ENCODE results near the gene DCC. TPM values are rescaled to one million over a fixed set of nuclear protein-coding genes. Genes with fewer than 3 reads are reported as not detected.

DCC gene
- total and polyA plus RNA-seq, 5 donors from 2014 or later = not detected

- Histone ChIP-seq H3K4me1 (ENCODE audit: control insufficient read depth, insufficient read depth, low read length, poor library complexity, severe bottlenecking) (no peaks in the 10 kb centered on the region), H3K27ac (ENCODE audit: insufficient read depth, low read length, poor library complexity, severe bottlenecking) (no peak overlapping the region), H3K36me3 (ENCODE audit: control insufficient read depth, insufficient read depth, low read length) (no peaks in the 10 kb centered on the region), H3K9me3 (ENCODE audit: control insufficient read depth in 2 of 2, low read length in 2 of 2) (no peaks in the 10 kb centered on the region), H3K27me3 (ENCODE audit: control insufficient read depth, insufficient read depth, low read length) (no peaks in the 10 kb centered on the region), H3K4me3 (ENCODE audit: low read depth, low read length) (no peak overlapping the region)
- Mint-ChIP-seq H3K36me3 (no peaks in the 10 kb centered on the region), H3K27me3 (no peaks in the 10 kb centered on the region), H3K4me3 (no peak overlapping the region), H3K27ac (no peak overlapping the region), H3K9me3 (peaks cover 0 to 12% (median 1%) of the 10 kb centered on the region in 7 donors), H3K4me1 (no peaks in the 10 kb centered on the region)
- ATAC-seq (ENCODE audit: low read depth in 2 of 2) (no peak), DNase-seq (no peak)
Measured at GRCh38 chr18:52815651-52816050, 475.7 kb downstream of the DCC start.

DNA sequence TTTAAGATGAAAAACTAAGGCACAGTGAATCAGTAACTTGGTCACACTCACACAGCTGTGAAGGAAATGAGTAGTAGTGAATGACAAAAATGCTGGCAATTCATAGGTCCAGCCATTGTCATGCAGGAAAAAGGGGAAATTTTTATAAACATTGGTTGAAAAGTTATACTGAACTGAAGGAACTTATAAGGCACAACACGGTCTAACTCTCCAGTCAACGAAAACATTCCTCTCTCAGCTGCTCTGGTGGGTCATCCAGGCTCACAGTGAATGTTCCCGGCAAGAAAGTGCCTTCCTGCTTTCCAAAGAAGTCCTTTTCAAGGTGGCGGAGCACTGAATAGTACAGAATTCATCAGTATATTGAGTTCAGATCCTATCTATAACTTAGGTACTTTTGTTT, 476.1 kb downstream of the DCC start:
- ATAC-seq (ENCODE audit: low read depth in 2 of 2) = no peak
- H3K4me3 Mint-ChIP-seq = no peak overlapping the region
- no peaks in the 10 kb centered on the region for H3K27me3 ChIP-seq (ENCODE audit: control insufficient read depth, insufficient read depth, low read length)
- H3K27ac ChIP-seq (ENCODE audit: insufficient read depth, low read length, poor library complexity, severe bottlenecking) = no peak overlapping the region
- no peak overlapping the region for H3K27ac Mint-ChIP-seq
- H3K4me1 ChIP-seq (ENCODE audit: control insufficient read depth, insufficient read depth, low read length, poor library complexity, severe bottlenecking) = no peaks in the 10 kb centered on the region
- H3K4me1 Mint-ChIP-seq = no peaks in the 10 kb centered on the region
- H3K36me3 ChIP-seq (ENCODE audit: control insufficient read depth, insufficient read depth, low read length) = no peaks in the 10 kb centered on the region
- no peaks in the 10 kb centered on the region for H3K36me3 Mint-ChIP-seq
- H3K9me3 Mint-ChIP-seq = peaks cover 0 to 15% (median 1%) of the 10 kb centered on the region in 7 donors
- no peaks in the 10 kb centered on the region for H3K27me3 Mint-ChIP-seq
- DNase-seq = no peak
- H3K4me3 ChIP-seq (ENCODE audit: low read depth, low read length) = no peak overlapping the region
- no peaks in the 10 kb centered on the region for H3K9me3 ChIP-seq (ENCODE audit: control insufficient read depth in 2 of 2, low read length in 2 of 2)

- H3K9me3 ChIP-seq (ENCODE audit: control insufficient read depth in 2 of 2, low read length in 2 of 2) = no peaks in the 10 kb centered on the region
- H3K27ac ChIP-seq (ENCODE audit: insufficient read depth, low read length, poor library complexity, severe bottlenecking) = no peak overlapping the region
- no peaks in the 10 kb centered on the region for H3K4me1 ChIP-seq (ENCODE audit: control insufficient read depth, insufficient read depth, low read length, poor library complexity, severe bottlenecking)
- Mint-ChIP-seq H3K4me3 (no peak overlapping the region), H3K27ac (no peak overlapping the region), H3K4me1 (no peaks in the 10 kb centered on the region), H3K36me3 (no peaks in the 10 kb centered on the region), H3K9me3 (peaks cover 0 to 16% (median 0%) of the 10 kb centered on the region in 7 donors), H3K27me3 (peaks cover 4% of the 10 kb centered on the region)
- H3K4me3 ChIP-seq (ENCODE audit: low read depth, low read length) = no peak overlapping the region
- H3K27me3 ChIP-seq (ENCODE audit: control insufficient read depth, insufficient read depth, low read length) = no peaks in the 10 kb centered on the region
- DNase-seq (no peak), ATAC-seq (ENCODE audit: low read depth in 2 of 2) (no peak)
- no peaks in the 10 kb centered on the region for H3K36me3 ChIP-seq (ENCODE audit: control insufficient read depth, insufficient read depth, low read length)
Measured at GRCh38 chr18:52822160-52822559, 482.2 kb downstream of the DCC start.

DNA sequence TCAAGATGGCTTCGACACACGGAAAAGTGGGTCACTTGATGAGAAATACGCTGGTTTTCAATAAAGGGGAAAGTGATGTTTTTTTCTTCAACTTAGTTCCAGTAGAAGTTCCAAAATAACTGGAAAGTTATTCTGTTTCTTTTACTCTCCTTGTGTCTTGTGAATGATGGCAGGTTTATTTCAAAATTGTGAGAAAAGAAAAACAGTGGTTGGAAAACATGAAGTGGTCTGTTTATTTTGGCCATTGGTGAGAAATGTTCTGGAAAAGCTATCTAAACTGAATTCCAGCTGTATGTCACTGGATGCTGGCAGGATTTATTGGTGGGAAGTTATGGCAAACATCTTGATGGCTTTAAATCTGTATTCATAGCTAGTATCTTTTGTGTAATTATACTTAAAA, 484.1 kb downstream of the DCC start:
- Histone ChIP-seq H3K9me3 (ENCODE audit: control insufficient read depth in 2 of 2, low read length in 2 of 2) (no peaks in the 10 kb centered on the region), H3K4me1 (ENCODE audit: control insufficient read depth, insufficient read depth, low read length, poor library complexity, severe bottlenecking) (no peaks in the 10 kb centered on the region), H3K36me3 (ENCODE audit: control insufficient read depth, insufficient read depth, low read length) (no peaks in the 10 kb centered on the region), H3K27me3 (ENCODE audit: control insufficient read depth, insufficient read depth, low read length) (no peaks in the 10 kb centered on the region), H3K27ac (ENCODE audit: insufficient read depth, low read length, poor library complexity, severe bottlenecking) (no peak overlapping the region), H3K4me3 (ENCODE audit: low read depth, low read length) (no peak overlapping the region)
- Mint-ChIP-seq H3K27ac (no peak overlapping the region), H3K4me1 (no peaks in the 10 kb centered on the region), H3K27me3 (peaks cover 4% of the 10 kb centered on the region), H3K36me3 (no peaks in the 10 kb centered on the region), H3K9me3 (peaks cover 0 to 10% (median 2%) of the 10 kb centered on the region in 7 donors), H3K4me3 (no peak overlapping the region)
- ATAC-seq (ENCODE audit: low read depth in 2 of 2) = no peak
- no peak for DNase-seq

GRCh38 chr18:52826994-52827393, 487.0 kb downstream of the DCC start:
- no peak overlapping the region for H3K27ac Mint-ChIP-seq
- no peaks in the 10 kb centered on the region for H3K27me3 ChIP-seq (ENCODE audit: control insufficient read depth, insufficient read depth, low read length)
- peaks cover 4% of the 10 kb centered on the region for H3K27me3 Mint-ChIP-seq

DNA sequence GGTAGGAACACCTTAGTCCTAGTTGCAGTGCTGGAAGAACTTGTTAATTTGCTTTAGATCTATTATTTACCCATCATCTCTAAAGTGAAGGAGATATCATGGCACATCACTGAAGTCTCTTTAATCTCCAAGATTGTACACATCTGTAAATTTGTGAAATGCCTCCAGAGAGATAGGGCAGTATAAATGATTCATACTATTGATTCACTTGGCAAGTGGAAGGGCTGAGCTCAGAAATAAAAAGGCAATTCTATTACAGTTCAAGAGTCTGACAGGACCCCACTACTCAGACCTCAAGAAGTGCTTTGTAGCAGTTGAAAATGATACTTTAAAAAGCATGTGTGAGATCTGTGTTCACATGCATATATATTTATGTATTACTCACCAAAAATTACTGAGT, 489.3 kb downstream of the DCC start:
- ATAC-seq (ENCODE audit: low read depth in 2 of 2) (no peak), DNase-seq (no peak)
- no peaks in the 10 kb centered on the region for H3K4me1 ChIP-seq (ENCODE audit: control insufficient read depth, insufficient read depth, low read length, poor library complexity, severe bottlenecking)
- H3K4me1 Mint-ChIP-seq = no peaks in the 10 kb centered on the region
- H3K4me3 Mint-ChIP-seq = no peak overlapping the region
- peaks cover 0 to 4% of the 10 kb centered on the region in 2 experiments for H3K9me3 ChIP-seq (ENCODE audit: control insufficient read depth in 2 of 2, low read length in 2 of 2)
- H3K27ac Mint-ChIP-seq = no peak overlapping the region
- H3K36me3 ChIP-seq (ENCODE audit: control insufficient read depth, insufficient read depth, low read length) = no peaks in the 10 kb centered on the region
- H3K27me3 ChIP-seq (ENCODE audit: control insufficient read depth, insufficient read depth, low read length) = no peaks in the 10 kb centered on the region
- H3K4me3 ChIP-seq (ENCODE audit: low read depth, low read length) = no peak overlapping the region
- no peaks in the 10 kb centered on the region for H3K36me3 Mint-ChIP-seq
- peaks cover 0 to 8% (median 4%) of the 10 kb centered on the region in 7 donors for H3K9me3 Mint-ChIP-seq
- no peak overlapping the region for H3K27ac ChIP-seq (ENCODE audit: insufficient read depth, low read length, poor library complexity, severe bottlenecking)
- H3K27me3 Mint-ChIP-seq = no peaks in the 10 kb centered on the region

More at GRCh38 chr18:52826994-52827393, 487.0 kb downstream of the DCC start:
- Histone ChIP-seq H3K27ac (ENCODE audit: insufficient read depth, low read length, poor library complexity, severe bottlenecking) (no peak overlapping the region), H3K4me1 (ENCODE audit: control insufficient read depth, insufficient read depth, low read length, poor library complexity, severe bottlenecking) (no peaks in the 10 kb centered on the region), H3K36me3 (ENCODE audit: control insufficient read depth, insufficient read depth, low read length) (no peaks in the 10 kb centered on the region), H3K9me3 (ENCODE audit: control insufficient read depth in 2 of 2, low read length in 2 of 2) (no peaks in the 10 kb centered on the region), H3K4me3 (ENCODE audit: low read depth, low read length) (no peak overlapping the region)
- H3K36me3 Mint-ChIP-seq = no peaks in the 10 kb centered on the region
- no peaks in the 10 kb centered on the region for H3K4me1 Mint-ChIP-seq
- ATAC-seq (ENCODE audit: low read depth in 2 of 2) (no peak), DNase-seq (no peak)
- H3K4me3 Mint-ChIP-seq = no peak overlapping the region
- peaks cover 0 to 7% (median 6%) of the 10 kb centered on the region in 7 donors for H3K9me3 Mint-ChIP-seq

DNA sequence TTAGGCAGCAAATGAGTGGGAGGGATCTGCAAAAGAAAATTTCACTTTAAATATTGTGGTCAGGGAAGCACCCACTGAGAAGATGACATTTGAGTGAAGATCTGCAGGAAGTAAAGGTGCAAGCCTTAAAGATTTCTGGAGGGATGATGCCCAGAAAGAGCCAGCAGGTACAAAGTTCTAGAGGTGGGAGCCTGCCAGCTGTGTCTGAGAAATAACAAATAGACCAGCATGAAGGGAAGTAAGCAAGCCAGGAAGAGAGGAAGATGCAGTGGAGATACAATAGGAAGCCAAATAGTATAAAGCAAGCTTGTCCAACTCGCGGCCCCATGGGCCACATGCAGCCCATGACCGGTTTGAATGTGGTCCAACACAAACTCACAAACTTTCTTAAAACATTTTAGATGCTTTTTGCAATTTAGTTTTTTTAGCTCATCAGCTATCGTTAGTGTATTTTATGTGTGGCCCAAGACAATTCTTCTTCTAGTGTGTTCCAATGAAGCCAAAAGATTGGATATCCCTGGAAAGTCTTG, 489.9 kb downstream of the DCC start:
- Mint-ChIP-seq H3K27ac (no peak overlapping the region), H3K27me3 (no peaks in the 10 kb centered on the region), H3K4me1 (no peaks in the 10 kb centered on the region), H3K4me3 (no peak overlapping the region), H3K36me3 (no peaks in the 10 kb centered on the region), H3K9me3 (peaks cover 3 to 8% (median 4%) of the 10 kb centered on the region in 7 donors)
- Histone ChIP-seq H3K4me3 (ENCODE audit: low read depth, low read length) (no peak overlapping the region), H3K27me3 (ENCODE audit: control insufficient read depth, insufficient read depth, low read length) (no peaks in the 10 kb centered on the region), H3K27ac (ENCODE audit: insufficient read depth, low read length, poor library complexity, severe bottlenecking) (no peak overlapping the region), H3K9me3 (ENCODE audit: control insufficient read depth in 2 of 2, low read length in 2 of 2) (peaks cover 0 to 4% of the 10 kb centered on the region in 2 experiments), H3K4me1 (ENCODE audit: control insufficient read depth, insufficient read depth, low read length, poor library complexity, severe bottlenecking) (no peaks in the 10 kb centered on the region), H3K36me3 (ENCODE audit: control insufficient read depth, insufficient read depth, low read length) (no peaks in the 10 kb centered on the region)
- no peak for ATAC-seq (ENCODE audit: low read depth in 2 of 2)
- no peak for DNase-seq

DNA sequence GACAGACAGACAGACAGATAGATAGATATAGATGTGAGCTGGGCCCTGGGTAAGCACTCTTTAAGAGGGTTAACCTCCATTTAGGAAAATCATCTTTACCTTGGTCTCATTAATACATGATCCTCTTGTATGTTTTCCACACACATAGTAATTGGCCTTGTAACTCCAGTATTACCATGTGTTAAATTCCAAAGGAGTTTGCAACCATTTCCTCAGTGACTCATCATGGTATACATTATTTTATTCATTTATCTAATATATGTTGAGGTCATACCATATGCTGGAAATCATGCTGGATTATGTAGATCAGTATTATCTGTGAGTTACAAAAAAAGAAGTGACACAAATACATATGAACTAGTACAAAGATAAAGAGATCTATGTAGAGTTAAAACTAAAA, 504.3 kb downstream of the DCC start:
- H3K27me3 Mint-ChIP-seq = no peaks in the 10 kb centered on the region
- no peak for ATAC-seq (ENCODE audit: low read depth in 2 of 2)

More for the DNA sequence above, 504.3 kb downstream of the DCC start:
- Mint-ChIP-seq H3K4me1 (no peaks in the 10 kb centered on the region), H3K4me3 (no peak overlapping the region), H3K9me3 (peaks cover 0 to 10% (median 4%) of the 10 kb centered on the region in 7 donors), H3K27ac (no peak overlapping the region), H3K36me3 (no peaks in the 10 kb centered on the region)
- Histone ChIP-seq H3K4me1 (ENCODE audit: control insufficient read depth, insufficient read depth, low read length, poor library complexity, severe bottlenecking) (no peaks in the 10 kb centered on the region), H3K9me3 (ENCODE audit: control insufficient read depth in 2 of 2, low read length in 2 of 2) (no peaks in the 10 kb centered on the region), H3K27ac (ENCODE audit: insufficient read depth, low read length, poor library complexity, severe bottlenecking) (no peak overlapping the region), H3K36me3 (ENCODE audit: control insufficient read depth, insufficient read depth, low read length) (no peaks in the 10 kb centered on the region), H3K27me3 (ENCODE audit: control insufficient read depth, insufficient read depth, low read length) (no peaks in the 10 kb centered on the region), H3K4me3 (ENCODE audit: low read depth, low read length) (no peak overlapping the region)
- DNase-seq = no peak
